GM12873 (cell line): ENCODE measurements around the gene CD19.

Source experiments
- TF ChIP-seq, protein P1 (sequence below): IDR thresholded peaks from 2 replicates; pipeline ENCODE4 v1.5.1; 2012; ENCODE audit warnings: low read depth, mild to moderate bottlenecking, moderate library complexity, low read length, control low read depth; ENCODE audit not compliant: insufficient read depth; ENCODE audit errors: missing control alignments

The CD19 gene

GRCh38 chr16:28902909-28903308 lies 28.9 kb upstream of the CD19 start:
- TF ChIP-seq, protein P1, sequence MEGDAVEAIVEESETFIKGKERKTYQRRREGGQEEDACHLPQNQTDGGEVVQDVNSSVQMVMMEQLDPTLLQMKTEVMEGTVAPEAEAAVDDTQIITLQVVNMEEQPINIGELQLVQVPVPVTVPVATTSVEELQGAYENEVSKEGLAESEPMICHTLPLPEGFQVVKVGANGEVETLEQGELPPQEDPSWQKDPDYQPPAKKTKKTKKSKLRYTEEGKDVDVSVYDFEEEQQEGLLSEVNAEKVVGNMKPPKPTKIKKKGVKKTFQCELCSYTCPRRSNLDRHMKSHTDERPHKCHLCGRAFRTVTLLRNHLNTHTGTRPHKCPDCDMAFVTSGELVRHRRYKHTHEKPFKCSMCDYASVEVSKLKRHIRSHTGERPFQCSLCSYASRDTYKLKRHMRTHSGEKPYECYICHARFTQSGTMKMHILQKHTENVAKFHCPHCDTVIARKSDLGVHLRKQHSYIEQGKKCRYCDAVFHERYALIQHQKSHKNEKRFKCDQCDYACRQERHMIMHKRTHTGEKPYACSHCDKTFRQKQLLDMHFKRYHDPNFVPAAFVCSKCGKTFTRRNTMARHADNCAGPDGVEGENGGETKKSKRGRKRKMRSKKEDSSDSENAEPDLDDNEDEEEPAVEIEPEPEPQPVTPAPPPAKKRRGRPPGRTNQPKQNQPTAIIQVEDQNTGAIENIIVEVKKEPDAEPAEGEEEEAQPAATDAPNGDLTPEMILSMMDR = no peak

DNA sequence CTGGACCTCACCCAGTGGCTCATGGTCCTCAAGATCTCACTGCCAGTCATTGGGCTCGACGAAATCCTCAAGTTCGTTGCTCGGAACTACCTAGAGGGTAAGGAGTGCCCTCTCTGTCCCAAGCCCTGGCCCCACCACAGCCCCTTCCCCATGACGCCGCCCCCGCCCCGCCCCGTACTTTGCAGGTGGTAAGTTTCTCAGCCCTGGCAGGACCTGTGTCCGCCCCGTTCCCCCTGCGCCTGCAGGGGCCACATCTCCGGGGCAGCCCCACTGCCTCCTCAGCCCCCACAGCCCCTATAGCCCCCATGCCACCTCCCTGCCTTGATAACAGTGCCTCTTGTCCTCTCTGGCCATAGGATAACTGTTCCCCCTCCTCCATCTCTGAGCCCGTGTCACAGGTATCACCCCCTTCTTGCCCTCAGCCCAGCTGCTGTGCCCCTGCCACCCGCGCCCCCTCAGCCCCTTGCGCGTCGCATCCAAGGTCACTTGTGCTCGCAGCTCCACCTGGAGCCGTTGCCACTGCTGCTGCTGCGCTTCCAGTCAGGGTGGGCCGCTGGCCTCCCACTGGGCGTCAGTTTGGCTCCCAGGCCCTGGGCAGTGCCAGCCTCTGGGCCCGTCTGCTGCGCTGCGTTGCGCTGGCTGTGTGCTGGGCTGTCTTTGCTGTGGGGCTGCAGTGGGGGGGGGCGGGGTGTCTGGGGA lies 28.3 kb upstream of the CD19 start:
- TF ChIP-seq, protein P1 = no peak

DNA sequence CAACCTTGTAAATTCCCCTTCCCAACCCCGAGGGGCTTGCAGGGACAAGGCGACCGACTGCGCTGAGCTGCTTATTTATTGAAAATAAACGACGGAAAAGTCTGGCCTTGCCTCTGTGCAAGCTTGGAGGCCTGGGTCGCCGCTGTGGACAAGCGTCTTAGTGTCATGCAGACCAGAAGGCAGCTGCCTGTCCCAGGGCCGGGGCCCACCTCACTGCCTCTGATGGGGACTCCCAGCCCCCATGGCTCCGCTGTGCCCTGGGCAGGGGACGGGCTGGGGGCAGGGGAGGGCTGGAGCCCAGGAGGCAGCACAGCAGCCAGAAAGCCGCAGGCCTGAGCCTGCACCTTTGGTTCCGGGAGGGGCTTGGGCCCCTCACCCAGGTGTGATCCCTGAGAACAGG lies 27.4 kb upstream of the CD19 start:
- TF ChIP-seq, protein P1 = no peak

GRCh38 chr16:28904828-28905227 lies 26.9 kb upstream of the CD19 start:
- TF ChIP-seq, protein P1 = no peak

DNA sequence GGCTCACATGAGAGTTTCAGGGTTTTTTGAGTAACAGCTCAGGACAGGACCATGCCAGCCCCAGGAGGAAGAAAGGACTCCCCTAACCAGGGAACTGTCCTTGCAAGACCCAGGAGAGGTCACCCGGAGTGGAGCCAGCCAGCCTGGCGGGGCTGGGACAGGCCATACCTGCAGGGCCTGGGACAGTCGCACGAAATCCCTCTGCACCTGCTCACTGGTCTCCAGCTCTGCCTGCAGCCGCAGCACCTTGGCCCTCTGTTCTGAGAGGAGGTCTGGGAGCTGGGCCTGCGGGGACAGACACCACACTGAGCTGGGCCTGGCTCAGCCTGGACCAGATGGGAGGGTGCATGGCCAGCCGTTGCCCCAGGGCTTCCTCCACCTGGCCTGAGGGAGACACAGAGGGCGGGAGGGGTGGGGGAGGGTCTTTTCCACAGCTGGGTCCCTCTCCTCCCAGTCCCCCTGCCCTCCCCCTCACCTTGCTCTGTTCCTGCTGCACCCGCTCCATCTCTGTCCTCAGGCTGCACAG lies 26.5 kb upstream of the CD19 start:
- TF ChIP-seq, protein P1 = no peak

GRCh38 chr16:28905800-28906372 lies 25.9 kb upstream of the CD19 start:
- TF ChIP-seq, protein P1 = no peak

GRCh38 chr16:28910086-28911031 lies 21.4 kb upstream of the CD19 start:
- TF ChIP-seq, protein P1 = no peak
